SKM-1 treated with dmso at 0.1 percent for 144 hours (cell line): ENCODE measurements around the gene VPS37C.

ENCODE experiments used
- DNase-seq: peaks from one replicate; lab custom pipeline; 2025; ENCODE audit not compliant: unreplicated experiment; lab: John Stamatoyannopoulos, UW

VPS37C gene

DNA sequence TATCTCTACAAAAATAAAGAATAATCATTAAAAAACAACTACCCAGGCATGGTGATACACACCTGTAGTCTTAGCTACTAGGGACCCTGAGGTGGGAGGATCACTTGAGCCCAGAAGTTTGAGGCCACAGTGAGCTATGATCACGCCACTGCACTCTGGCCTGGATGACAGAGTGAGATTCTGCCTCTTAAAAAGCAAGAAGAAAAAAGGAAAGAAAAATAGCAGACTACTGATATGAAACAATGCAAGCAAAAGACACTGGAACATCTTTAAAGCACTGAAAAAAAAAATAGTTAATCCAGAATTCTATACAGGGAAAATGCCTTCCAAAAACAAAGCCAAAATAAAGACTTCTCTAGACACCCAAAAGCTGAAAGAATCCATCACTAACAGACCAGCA lies 5.9 kb downstream of the VPS37C start:
- DNase-seq = no peak

DNA sequence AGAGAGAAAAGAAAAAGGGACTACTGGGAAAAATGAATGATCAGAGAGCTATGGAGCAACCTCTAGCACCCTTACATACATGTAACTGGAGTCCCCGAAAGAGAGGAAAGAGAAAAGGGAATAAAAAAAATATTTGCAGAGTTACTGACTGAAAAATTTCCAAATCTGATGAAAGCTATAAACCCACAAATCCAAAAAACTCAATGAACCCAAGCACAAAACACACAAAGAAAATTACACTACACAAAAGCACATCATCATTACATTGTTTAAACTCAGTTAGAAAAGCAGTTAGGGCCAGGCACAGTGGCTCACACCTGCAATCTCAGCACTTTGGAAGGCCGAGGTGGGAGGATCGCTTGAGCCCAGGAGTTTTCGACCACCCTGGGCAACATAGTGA lies 6.7 kb downstream of the VPS37C start:
- DNase-seq = no peak

DNA sequence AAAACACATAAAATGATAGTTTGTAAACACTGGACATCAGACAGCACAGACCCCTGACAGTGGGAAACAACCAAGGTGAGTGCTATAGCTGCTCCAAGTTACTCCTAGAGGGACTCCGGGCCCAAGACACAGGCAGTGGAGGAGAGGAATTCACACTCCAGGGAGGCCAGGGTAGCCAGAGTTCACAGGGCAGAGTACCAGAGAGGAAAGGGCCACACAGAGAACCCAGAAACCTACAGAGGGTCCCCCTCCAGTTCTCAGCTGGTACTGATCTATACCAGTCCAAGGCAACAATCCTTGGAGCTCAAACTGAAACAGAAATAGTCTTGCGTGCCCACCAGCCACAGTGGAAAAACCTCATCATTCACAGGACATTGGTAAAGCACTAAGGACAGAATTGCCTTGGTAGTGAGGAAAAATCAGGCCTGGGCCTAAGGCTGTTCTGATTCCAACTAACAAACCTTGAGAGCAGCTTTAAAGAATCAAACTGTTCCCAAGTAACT lies 7.6 kb downstream of the VPS37C start:
- no peak for DNase-seq

DNA sequence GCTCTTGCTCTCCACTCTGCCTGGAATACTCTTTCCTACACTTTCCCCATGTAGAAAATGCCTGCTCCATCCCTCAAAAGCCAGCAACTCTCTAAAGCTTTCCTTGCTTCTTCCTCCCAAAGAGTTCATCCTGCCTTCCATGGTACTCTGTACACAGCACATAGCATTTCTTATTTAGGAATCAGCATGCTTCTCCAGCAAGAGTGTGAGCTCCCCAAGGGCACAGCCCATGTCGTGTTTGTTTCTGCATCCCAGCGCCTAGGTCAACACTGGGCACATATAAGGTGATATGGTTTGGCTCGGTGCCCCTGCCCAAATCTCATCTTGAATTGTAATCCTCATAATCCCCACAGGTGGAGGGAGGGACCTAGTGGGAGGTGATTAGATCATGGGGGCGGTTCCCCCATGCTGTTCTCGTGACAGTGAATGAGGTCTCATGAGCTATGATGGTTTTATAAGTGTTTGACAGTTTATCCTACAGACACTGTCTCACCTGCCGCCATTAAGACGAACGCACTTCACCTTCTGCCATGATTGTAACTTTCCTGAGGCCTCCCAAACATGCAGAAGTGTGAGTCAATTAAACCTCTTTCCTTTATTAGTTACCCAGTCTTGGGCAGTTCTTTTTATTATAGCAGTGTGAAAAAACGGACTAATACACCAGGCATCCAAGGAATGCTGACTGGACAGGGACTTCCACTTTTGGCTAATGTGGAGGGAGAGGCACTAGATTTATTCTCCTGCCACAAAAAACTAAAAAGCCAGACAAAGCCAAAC lies 8.2 kb downstream of the VPS37C start:
- DNase-seq = no peak

- no peak for DNase-seq
Observed at GRCh38 chr11:61151545-61152252, 9.5 kb downstream of the VPS37C start.

- no peak for DNase-seq
Observed at GRCh38 chr11:61150706-61151544, 10.3 kb downstream of the VPS37C start.

DNA sequence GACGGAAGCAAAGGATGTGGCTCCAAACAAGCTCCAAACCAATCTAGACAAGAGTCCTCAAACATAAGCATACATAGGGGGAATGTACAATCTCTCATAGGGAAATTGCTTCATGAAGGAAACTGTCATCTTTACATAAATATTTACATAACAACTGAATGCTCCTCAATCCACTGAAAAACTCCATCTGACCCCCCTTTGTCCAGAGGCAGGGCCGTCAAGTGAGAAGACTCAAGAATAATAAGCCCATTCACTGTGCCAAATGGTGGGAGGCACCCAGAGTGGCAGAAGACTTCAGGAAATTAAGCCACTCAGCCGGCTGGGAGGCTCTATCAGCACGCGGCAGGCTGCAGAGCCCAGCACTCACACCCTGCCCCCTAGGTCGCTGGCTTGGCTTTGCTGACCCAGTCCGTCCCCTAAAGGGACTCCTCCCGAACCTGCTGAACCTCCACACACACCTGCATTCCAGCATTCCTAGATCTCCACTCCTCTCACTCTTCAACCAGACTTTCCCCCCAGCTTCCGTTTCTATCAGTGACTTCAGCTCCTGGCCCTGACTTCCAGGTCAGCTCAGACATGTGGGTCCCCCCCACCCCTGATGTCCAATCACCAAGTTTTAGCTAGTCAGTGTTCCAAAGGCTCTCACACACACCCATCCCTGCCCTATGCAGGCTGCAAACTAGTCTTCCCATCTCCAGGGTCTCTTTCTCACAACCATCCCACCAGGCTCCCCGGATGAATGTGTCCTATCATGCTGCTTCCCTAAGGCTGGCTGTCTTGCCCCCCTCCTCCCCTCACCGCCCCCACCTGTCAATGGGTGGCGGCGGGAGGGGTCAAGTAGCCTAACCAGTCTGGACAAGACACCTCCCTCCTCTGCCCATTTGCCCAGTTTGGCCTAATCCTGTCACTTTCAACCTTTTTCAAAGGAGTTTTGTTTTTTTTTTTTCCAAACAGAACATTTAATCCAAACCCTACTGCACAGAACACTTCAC lies 11.3 kb downstream of the VPS37C start:
- DNase-seq = no peak

DNA sequence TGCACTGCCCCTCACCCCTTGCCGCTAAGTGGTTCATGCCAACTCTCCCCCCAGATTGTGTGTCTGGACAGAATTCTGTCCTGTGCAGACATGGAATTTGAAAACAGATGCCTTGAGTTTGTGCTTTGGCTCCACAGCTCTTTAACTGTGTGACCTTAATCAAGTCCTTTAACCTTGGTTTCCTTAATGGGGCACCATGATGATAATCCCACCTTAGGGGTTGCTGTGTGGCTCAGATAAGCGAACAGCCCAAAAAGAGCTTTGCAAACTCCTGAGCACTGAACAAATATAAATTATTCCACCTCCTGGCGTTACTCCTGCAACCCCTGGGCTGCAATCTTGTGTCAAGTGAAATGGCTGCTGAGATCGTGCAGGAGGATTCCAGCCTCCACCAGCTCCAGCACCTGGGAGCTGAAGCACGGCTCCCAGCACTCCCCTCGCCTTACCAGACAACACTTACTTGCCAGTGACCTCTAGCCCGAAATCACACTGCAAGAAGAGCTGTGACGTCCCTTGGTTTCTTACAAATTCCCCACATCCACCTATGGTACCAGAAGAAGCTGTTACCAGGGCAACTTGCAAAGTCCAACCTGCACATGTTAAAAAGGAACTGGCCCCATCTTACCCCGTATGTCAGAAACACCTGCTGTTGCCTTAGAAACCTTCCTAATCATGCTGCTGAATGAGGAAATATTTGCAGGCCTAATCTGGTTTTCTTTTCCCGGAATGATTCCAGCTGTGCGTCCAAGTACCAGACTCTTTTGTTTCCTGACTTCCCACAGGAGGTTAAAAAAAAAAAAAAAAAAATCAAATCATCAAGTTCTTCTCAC lies 13.2 kb downstream of the VPS37C start:
- no peak for DNase-seq

- no peak for DNase-seq
Observed at GRCh38 chr11:61147271-61147670, 14.0 kb downstream of the VPS37C start.

- DNase-seq = no peak
Observed at GRCh38 chr11:61146416-61146815, 14.8 kb downstream of the VPS37C start.

GRCh38 chr11:61145228-61146005 lies 15.8 kb downstream of the VPS37C start:
- no peak for DNase-seq

DNA sequence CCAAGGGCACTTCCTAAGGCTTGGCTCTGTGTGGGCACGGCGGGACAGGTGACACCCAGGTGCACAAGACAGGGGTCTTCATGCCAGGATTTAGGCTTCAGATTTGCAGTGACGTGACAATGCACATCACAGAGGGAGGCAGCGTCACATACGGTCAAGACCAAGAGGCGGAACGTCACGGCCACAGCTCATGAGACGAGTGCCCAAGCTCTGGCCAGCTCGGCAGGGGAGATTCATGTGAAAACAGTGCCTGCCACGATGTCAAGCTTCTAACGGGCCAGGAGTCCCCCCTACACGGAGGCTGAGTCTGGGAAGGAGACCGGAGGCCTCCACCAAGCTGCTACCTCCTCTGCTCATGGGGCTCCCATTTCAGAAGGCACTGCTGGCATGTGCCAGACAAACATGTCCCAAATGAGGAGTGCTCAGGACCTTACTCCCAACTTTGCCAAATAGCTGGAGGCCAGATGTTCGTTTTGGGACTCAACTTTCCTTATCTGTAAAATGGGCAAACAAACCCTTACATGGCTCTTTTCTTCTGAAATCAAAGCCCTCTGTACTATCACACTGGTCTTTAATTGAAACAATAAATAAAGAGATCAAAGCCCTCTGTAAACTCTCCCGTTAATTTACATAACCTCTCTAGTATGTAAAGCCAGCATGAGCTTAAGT lies 16.6 kb downstream of the VPS37C start:
- no peak for DNase-seq

DNA sequence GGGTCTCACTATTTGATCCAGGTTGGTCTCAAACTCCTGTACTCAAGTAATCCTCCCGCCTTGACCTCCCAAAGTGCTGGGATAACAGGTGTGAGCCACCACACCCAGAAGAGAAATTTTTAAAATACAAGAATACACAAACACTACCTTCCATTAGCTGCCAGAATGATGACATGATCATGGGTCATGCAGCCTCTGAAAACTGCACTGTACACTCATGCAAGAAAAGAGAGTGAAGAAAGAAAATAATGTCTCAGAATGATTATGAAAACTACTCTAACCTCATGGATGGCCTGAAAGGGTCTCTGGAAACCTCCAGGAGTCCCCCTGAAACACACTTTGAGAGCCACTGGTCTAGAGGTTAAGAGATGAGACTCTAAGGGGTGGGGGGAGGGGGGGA lies 18.8 kb downstream of the VPS37C start:
- no peak for DNase-seq

GRCh38 chr11:61141601-61142028 lies 19.6 kb downstream of the VPS37C start:
- DNase-seq = no peak

- no peak for DNase-seq
Observed at GRCh38 chr11:61140416-61140815, 20.8 kb downstream of the VPS37C start.

DNA sequence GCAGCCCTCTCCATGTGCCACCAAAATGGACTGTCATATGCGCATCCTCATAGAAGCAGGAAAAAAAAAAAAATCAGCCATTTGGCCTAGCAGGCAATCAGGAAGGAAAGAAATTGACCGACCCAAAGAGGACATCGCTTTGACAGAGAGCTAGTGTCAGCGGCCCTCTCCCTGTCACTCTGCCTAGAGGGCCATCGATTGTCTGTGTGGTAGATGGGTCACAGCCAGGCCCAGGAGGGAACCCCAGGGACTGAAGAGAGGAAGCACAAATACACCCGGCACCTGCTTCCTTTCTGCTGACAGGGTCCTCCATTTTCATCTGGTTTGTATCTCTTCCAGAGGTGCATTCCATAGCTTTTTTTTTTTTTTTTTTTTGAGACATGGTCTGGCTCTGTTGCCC lies 21.8 kb downstream of the VPS37C start:
- no peak for DNase-seq

GRCh38 chr11:61138935-61139334 lies 22.3 kb downstream of the VPS37C start:
- no peak for DNase-seq

GRCh38 chr11:61134801-61135257 lies 26.4 kb downstream of the VPS37C start:
- no peak for DNase-seq
